ENCODE results near the gene FABP1.

DNA sequence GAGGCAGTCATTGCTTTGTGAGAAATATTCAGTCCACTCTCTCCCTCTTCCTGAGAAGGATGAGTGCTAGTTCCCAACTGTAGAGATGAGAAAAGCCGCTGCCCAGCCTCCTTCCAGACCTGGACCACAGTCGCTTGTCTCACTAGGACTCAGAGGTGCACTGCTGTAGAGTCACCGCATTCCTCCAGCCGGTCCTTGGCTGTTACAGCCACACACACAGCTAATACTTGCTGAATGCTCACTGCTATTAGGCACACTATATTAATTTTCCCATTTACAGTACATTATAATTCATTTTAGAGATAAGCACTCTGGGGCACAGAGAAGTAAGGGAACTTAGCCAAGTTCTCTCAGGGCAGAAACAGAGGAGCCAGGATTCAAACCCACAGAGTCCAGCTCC is 10.0 kb upstream of the FABP1 start:
- TF ChIP-seq MEIS2 (IDR thresholded peaks at IDR 0.05; ENCODE audit: partially characterized antibody) (no peak), ZNF24 (IDR thresholded peaks at IDR 0.05) (no peak), GABPB1 (CRISPR knock-in tag; IDR thresholded peaks at IDR 0.05) (no peak), NONO (IDR thresholded peaks at IDR 0.05; ENCODE audit: low read depth in 2 of 2, low read length in 1 of 2) (no peak), NFYB (IDR thresholded peaks at IDR 0.05; ENCODE audit: extremely low read depth, insufficient read length) (no peak), TCF3 (CRISPR knock-in tag; IDR thresholded peaks at IDR 0.05) (no peak), ESRRA (IDR thresholded peaks at IDR 0.05; ENCODE audit: borderline replicate concordance, low read depth) (no peak), ATF7 (IDR thresholded peaks at IDR 0.05) (no peak), RAD21 (CRISPR knock-in tag; conservative IDR thresholded peaks at IDR 0.05 in 1 of 2, IDR thresholded peaks at IDR 0.05 in 1 of 2) (no peak)
- TF ChIP-seq, protein P1, sequence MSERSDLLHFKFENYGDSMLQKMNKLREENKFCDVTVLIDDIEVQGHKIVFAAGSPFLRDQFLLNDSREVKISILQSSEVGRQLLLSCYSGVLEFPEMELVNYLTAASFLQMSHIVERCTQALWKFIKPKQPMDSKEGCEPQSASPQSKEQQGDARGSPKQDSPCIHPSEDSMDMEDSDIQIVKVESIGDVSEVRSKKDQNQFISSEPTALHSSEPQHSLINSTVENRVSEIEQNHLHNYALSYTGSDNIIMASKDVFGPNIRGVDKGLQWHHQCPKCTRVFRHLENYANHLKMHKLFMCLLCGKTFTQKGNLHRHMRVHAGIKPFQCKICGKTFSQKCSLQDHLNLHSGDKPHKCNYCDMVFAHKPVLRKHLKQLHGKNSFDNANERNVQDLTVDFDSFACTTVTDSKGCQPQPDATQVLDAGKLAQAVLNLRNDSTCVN (CRISPR knock-in tag; IDR thresholded peaks at IDR 0.05), result no peak
- TF ChIP-seq, protein P2, sequence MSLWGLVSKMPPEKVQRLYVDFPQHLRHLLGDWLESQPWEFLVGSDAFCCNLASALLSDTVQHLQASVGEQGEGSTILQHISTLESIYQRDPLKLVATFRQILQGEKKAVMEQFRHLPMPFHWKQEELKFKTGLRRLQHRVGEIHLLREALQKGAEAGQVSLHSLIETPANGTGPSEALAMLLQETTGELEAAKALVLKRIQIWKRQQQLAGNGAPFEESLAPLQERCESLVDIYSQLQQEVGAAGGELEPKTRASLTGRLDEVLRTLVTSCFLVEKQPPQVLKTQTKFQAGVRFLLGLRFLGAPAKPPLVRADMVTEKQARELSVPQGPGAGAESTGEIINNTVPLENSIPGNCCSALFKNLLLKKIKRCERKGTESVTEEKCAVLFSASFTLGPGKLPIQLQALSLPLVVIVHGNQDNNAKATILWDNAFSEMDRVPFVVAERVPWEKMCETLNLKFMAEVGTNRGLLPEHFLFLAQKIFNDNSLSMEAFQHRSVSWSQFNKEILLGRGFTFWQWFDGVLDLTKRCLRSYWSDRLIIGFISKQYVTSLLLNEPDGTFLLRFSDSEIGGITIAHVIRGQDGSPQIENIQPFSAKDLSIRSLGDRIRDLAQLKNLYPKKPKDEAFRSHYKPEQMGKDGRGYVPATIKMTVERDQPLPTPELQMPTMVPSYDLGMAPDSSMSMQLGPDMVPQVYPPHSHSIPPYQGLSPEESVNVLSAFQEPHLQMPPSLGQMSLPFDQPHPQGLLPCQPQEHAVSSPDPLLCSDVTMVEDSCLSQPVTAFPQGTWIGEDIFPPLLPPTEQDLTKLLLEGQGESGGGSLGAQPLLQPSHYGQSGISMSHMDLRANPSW (CRISPR knock-in tag; IDR thresholded peaks at IDR 0.05), result no peak
- TF ChIP-seq, protein P3, sequence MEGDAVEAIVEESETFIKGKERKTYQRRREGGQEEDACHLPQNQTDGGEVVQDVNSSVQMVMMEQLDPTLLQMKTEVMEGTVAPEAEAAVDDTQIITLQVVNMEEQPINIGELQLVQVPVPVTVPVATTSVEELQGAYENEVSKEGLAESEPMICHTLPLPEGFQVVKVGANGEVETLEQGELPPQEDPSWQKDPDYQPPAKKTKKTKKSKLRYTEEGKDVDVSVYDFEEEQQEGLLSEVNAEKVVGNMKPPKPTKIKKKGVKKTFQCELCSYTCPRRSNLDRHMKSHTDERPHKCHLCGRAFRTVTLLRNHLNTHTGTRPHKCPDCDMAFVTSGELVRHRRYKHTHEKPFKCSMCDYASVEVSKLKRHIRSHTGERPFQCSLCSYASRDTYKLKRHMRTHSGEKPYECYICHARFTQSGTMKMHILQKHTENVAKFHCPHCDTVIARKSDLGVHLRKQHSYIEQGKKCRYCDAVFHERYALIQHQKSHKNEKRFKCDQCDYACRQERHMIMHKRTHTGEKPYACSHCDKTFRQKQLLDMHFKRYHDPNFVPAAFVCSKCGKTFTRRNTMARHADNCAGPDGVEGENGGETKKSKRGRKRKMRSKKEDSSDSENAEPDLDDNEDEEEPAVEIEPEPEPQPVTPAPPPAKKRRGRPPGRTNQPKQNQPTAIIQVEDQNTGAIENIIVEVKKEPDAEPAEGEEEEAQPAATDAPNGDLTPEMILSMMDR (IDR thresholded peaks at IDR 0.05 in 2 of 3, conservative IDR thresholded peaks at IDR 0.05 in 1 of 3; ENCODE audit: insufficient read depth in 2 of 3, low read depth in 1 of 3, low read length in 3 of 3), result no peak

Measured in K562 (cell line).